Sigmoid colon (tissue), 4 donors: ENCODE data around the gene ZBTB4.

Experiments used
- POLR2A ChIP-seq, 2 donors: fragments of 450-650 bp; IDR thresholded peaks; one replicate each; pipeline ENCODE4 v1.6.1; 2016; ENCODE audit warnings: antibody characterized with exemption in 2 of 2, mild to moderate bottlenecking in 2 of 2, moderate library complexity in 2 of 2
- POLR2AphosphoS5 ChIP-seq, 4 donors: sonication (generic); formaldehyde crosslinking; IDR thresholded peaks; one replicate each; pipeline ENCODE4 v1.6.1; 2017; ENCODE audit warnings: antibody characterized with exemption in 4 of 4
- TF ChIP-seq, protein P1 (sequence below), 4 experiments: fragments of 450-650 bp in 3 of 4; fragments of 200-600 bp in 1 of 4; IDR thresholded peaks; one replicate each; pipeline ENCODE4 v1.5.1; 2016 to 2019; ENCODE audit warnings: antibody characterized with exemption in 4 of 4, mild to moderate bottlenecking in 3 of 4, moderate library complexity in 2 of 4

DNA sequence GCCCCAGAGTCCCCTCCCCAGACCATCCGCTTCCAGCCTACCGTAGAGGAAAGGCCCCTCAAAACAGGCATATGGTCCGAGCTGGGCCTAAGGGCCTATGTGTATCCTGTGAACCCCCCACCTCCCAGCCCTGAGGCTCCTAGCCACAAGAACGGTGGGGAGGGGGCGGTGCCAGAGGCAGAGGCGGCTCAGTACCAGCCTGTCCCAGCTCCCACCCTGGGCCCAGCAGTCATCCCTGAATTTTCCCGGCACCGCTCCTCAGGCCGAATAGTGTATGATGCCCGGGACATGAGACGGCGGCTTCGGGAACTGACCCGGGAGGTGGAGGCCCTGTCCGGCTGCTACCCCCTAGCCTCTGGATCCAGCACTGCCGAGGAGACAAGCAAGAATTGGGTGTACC, 58.2 kb downstream of the ZBTB4 start:
- no peak for TF ChIP-seq POLR2A (IDR thresholded peaks at IDR 0.05)
- TF ChIP-seq, protein P1, sequence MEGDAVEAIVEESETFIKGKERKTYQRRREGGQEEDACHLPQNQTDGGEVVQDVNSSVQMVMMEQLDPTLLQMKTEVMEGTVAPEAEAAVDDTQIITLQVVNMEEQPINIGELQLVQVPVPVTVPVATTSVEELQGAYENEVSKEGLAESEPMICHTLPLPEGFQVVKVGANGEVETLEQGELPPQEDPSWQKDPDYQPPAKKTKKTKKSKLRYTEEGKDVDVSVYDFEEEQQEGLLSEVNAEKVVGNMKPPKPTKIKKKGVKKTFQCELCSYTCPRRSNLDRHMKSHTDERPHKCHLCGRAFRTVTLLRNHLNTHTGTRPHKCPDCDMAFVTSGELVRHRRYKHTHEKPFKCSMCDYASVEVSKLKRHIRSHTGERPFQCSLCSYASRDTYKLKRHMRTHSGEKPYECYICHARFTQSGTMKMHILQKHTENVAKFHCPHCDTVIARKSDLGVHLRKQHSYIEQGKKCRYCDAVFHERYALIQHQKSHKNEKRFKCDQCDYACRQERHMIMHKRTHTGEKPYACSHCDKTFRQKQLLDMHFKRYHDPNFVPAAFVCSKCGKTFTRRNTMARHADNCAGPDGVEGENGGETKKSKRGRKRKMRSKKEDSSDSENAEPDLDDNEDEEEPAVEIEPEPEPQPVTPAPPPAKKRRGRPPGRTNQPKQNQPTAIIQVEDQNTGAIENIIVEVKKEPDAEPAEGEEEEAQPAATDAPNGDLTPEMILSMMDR (IDR thresholded peaks at IDR 0.05): no peak
- no peak for TF ChIP-seq POLR2AphosphoS5 (IDR thresholded peaks at IDR 0.05)
